NCI-H748 (cell line): ENCODE data around the gene MYBPC2.
A peak's percentile ranks its signal among the peaks of the same experiment; 100 is the strongest.

Experiments used
- DNase-seq: peaks from one replicate; lab custom pipeline; 2025; ENCODE audit not compliant: unreplicated experiment; lab: John Stamatoyannopoulos, UW

Gene MYBPC2

DNA sequence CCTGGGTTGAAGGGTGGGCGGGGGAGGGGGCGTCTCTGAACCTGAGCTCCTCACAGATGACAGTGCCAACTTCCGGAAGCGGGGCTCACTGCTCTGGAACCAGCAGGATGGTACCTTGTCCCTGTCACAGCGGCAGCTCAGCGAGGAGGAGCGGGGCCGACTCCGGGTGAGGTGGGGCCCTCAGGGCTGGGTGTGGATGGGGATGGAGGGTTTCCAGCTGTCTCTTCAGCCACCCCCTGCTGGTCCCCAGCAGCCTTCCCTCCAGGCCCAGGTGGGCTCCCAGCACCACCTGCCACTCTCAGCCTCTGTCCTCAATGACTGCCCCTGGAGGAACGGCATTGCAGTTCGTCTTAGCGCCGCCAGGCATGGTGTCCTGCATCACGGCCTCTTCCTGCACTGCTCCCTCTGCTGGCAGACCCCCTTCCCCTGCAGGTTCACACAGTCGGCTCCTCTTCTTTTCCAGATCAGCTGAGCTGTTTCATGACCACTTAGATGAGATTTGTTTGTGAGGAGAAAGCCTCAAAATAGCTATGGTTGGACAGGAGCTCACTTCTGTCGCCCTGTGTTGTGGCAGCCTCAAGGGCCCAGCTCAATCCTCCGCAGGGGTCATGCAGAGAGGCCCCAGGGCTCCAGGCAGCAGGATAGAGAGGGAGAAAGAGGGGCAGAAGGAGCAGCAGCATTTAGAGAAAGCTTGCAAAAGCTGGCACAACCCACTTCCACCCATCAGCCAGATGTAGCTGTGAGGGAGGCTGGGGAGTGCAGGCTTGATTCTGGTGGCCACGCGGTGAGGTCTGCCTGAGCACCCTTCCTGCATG lies 46.4 kb downstream of the MYBPC2 start:
- DNase-seq: no peak

DNA sequence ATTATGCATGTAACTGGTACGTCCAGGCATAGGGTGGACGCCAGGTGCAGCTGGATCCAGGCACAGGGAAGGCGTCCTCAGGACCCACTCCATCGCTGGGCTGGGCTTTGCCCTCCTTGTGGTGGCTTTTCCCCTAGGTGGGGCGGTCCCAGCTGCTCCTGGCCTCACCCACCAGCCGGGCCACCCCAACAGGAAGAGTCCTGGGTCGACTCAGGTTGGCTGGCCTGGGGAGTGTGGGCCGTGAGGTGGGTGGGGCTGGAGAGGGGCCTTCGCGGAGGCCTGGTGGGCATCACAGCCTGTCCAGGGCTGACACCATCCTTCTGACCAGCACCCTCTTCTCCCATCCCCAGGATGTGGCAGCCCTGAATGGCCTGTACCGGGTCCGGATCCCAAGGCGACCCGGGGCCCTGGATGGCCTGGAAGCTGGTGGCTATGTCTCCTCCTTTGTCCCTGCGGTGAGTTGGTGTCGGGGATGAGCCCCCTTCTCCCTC lies 47.1 kb downstream of the MYBPC2 start:
- DNase-seq: no peak

DNA sequence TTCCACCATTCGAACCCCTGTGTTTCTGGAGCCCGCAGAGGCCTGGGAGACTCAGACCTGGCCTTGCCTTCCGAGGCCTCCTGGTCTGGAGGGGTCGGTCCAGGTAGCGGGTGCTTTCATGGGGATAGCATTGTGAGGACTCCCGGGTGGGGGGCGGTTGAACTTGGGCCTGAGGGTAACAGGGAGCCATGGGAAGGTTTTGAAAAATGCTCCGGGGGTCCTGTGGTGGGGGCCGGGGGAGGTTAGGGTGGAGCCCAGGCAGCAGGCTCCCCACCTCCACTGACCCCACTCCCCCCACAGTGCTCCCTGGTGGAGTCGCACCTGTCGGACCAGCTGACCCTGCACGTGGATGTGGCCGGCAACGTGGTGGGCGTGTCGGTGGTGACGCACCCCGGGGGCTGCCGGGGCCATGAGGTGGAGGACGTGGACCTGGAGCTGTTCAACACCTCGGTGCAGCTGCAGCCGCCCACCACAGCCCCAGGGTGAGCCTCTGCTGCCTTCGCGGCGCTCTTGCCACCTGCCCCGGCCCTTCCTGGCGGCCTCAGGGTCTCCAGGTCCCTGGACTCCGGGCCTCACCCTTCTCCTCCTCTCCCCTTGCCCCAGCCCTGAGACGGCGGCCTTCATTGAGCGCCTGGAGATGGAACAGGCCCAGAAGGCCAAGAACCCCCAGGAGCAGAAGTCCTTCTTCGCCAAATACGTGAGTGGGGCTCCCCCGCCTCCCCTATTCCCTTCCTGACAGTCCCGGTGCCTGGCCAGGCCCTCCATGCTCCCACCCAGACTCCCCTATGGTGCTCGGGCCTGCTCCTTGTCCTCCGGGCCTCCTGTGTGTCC lies 47.8 kb downstream of the MYBPC2 start:
- no peak for DNase-seq

DNA sequence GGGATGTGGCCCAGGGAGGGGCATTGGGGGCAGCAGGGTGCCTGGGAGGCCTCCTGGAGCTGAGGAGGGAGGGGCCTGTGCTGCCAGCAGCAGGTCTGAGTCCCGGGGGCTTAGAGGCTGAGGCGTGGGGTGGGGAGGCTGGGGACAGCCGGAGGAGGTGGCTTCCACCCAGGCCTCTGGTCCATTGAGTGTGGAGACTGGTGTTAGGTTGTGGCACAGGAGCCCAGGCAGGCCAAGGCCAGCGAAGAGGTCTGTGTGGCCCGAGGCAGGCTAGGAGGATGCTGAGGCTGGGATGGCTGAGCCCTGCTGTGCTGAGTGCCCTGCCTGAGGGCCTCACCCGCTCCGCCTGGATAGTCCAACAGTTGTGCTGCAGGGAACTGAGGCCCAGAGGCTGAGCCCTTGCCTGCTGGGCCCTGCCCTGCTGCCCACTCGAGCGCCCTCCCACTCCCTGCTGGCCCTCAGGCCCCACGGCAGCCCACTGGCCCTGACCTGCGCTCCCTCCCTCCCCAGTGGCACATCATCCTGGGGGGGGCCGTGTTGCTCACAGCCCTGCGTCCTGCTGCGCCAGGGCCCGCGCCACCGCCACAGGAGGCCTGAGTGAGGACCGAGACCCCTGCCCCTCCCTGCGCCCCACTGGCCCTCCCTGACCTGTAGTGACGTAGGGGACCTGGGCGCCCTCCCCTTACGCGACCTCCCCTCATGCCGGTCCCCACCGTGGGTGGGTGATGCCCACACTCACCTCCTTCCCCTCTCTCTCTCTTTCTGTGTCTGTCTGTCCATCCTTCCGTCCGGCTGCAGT lies 48.9 kb downstream of the MYBPC2 start:
- DNase-seq: no peak

DNA sequence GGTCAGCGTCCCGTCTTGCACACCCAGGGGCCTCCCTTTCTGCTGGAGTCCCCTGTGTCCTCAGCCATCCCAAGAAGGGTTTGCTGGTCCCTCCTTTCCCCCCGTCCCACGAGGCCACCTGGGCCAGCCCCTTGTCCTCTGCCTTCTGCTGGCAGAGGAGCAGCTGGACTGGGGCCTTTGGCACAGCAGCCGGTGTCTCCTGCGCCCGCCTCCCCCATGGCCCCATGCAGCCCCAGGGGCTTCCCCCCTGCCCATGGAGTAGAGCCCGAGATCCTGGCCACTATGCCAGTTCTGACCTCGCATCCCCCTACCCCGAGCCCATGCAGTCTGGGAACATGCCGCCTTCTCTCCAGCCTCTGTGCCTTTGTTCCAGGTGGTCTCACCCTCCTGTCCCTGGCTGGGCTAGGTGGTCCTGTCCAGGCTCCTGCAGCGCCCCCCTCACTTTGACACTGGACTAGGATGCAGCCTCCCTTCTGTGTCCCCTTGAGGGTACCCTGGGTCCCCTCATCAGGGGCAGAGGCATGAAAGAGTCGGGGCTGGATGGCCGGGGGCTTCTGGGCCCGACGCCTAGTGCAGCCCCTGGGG lies 49.7 kb downstream of the MYBPC2 start:
- DNase-seq: no peak

DNA sequence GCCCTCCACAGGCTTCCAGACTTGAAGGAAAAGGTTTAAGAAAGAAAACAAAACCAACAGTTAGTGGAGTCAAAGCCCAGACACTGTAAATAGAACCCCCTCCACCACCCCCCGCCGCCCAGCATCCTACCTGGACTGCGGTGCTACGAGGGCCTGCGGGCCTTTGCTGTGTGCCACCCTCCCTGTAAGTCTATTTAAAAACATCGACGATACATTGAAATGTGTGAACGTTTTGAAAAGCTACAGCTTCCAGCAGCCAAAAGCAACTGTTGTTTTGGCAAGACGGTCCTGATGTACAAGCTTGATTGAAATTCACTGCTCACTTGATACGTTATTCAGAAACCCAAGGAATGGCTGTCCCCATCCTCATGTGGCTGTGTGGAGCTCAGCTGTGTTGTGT lies 50.2 kb downstream of the MYBPC2 start:
- DNase-seq: no peak

DNA sequence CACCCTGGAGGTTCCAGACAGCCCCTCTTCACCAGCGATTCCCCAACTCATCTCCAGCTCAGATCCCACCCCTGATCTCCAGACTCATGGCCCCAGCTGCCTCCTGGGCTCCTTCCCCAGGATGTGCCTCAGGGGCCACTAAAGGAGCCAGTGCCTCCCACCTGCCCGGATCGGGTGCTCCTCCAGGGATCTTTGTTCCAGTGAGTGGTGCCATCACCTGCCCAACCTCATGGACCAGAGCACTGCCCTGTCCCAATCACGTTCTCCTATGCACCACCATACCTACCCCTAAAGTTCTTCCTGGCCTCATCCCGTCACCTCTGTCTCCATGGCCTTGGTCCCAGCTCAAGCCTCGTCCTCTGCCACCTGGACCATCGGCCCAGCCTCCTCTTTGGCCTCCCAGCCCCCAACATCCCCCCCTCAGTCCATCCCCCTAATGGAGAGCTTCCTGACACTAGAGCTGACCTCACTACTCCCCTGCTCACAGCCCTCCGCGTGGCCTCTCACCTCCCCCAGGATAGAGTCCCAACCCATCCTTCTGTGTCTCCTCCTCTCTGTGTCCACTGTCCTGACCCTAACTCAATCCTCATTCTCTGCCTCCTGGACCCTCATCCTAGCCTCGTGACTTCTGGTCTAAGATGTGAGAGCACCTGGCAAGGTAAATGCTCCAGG lies 52.7 kb downstream of the MYBPC2 start:
- no peak for DNase-seq

DNA sequence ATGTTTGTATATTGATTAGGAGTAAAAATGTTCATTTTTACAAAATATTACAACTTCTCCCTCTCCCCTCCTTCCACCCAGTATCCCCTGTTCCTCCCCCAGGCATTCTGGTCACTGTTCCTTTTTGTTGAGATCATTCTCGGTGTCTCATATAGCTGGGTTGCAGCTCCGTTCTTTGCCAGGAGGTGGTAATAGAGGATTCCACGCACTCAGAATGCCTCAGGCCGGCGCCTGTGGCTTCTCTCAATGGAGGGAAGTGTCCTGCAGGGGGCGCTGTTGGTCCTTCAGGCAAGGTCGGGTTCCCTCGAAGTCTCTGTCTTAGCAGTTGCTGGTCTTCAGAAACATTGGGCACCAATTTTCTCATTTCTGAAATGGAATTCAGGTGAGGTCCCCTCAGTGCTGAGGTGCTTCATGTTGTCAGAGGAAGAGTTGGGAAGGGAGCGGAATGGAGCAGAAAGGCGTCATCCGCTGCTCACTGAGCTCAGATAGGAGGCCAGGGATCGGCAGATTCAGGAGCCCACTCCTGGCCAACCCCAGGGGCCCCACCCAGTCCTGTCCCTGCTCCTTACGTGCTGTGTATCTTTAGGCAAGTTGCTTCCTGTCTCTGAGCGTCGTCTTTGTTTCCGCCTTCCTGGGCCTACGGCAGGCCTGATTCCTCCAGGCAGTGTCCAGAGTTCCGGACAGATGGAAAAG lies 54.3 kb downstream of the MYBPC2 start:
- peak; percentile 54 for DNase-seq

DNA sequence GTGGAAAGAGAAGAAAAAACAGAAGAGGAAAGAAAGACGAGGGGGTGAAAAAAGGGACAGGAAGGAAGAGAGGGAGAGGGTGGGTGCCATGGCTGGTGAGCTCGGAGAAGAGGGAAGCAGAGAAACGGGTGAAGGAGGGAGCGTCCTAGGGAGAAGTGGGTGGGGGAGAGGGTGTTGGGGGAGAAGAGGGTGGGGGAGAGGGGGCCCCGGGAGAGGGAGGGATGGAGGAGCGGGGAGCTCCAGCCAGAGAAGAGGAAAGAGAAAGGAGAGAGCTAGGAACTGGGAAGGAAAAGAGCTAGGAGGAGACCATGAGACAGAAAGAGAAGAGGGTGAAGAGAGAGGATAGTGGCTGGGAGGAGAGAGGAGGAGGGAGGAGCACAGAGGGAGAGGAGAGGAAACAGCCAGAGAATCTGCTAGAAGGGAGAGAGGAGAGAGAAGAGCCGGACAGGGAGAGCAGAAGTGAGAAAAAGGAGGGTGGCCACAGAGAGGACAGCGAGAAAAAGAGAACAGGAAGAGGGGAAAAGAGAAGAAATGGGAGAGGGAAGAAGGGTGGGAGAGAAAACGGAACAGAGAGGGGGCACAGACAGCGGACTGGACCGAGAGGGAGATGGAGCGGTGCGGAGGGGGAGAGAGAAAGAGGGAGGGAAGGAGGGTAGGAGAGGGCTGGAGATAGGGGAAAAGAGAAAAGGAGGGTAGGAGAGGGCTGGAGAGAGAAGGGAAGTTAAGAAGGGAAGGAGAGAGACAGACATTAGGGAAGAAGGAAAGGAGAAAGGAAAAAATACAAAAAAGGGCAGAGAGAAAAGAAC lies 55.9 kb downstream of the MYBPC2 start:
- DNase-seq: no peak

DNA sequence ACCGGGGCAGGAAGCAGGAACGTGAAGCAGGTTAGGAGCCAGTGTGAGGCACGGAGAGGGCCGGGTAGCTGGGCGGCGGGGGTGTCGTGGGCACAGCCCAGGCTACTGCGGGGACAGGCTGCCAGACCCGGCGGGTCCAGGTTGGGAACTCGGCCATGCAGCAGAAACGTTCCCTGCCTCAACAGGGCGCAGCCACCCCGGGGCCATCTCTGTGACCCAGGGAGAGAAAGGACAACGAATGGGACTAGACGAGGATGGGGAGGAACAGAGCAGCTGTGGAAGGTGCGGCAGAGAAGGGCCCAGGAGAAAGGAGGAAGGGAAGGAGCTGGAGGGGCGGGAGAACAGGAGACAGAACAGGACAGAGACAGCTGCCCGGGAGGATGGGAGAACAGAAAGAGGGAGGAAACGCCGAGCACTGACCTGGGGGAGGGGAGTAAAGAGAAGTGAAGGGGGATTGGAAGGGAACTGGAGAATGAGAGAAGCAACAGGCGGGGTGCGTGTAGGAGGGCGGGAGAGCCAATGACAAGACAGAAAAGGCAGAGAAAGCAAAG lies 56.8 kb downstream of the MYBPC2 start:
- no peak for DNase-seq

DNA sequence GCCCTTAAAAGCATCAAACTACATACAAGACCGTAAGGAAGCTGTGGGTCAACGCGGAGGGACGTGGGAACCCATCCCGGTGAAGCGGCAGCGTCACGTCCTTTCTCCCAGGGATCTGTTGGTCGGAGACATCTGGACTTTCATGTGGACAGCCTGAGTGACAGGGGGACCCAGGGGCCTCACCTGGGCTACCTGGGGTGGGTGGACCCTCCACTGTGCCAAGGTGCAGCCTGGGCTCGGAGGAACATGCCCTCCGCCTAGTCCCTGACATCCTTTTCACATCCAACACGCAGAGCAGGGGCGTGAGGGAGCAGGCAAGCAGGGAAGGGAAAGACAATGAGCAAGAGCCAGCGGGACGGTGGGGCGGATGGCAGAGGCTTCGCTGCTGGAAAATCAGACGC lies 57.7 kb downstream of the MYBPC2 start:
- DNase-seq: no peak

DNA sequence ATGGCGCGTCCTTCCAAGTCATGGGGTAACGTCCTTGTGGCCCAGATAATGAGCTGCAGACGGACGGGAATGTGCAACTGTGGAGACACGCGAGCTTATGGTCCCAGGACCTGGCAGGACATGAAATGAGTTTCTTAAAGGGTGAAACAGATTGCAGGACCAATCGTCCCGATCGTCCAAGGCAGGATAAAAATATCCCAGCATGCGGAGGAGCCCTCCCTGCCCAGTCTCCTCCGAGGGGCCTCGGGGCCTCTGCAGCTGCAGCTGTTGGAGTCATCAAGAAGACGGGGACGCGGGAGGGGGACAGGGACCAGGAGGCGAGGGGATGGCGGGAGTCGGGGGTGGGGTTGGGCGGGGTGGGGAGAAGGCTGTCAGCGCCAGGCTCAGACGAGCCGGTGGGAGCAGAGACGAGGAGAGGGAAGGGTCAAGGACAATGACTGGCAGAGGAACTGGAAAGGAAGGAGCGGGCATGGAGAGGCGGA lies 58.3 kb downstream of the MYBPC2 start:
- no peak for DNase-seq

DNA sequence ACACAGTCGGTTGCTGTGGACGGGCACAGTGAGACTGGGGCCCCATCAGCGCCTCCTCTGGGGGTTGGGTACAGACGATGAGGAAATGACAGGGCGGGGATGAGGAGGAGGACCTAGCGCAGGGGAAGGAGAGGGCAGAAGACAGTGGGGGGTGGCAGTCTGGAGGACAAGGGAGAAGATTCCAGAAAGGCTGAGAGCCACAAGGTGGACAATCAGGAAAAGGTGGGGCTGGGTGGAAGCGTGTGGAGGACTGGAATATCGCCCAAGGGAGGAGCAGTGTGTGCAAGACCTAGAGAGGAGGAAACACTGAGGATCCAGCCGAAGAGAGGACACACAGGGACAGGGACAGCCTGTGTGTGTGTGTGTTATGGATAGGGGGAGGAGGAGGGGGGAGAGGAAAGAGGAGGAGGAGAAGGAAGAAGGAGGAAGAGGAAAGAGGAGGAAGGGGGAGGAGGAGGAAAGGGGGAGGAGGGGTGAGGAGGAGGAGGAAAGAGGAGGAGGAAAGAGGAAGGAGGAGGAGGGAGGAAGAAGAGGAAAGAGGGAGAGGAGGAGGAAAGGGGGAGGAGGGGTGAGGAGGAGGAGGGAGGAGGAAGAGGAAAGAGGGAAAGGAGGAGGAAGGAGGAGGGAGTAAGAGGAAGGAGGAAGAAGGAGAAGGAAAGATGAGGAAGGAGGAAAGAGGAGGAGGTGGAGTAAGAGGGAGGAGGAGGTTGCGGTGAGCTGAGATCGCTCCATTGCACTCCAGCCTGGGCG lies 59.8 kb downstream of the MYBPC2 start:
- DNase-seq: no peak

DNA sequence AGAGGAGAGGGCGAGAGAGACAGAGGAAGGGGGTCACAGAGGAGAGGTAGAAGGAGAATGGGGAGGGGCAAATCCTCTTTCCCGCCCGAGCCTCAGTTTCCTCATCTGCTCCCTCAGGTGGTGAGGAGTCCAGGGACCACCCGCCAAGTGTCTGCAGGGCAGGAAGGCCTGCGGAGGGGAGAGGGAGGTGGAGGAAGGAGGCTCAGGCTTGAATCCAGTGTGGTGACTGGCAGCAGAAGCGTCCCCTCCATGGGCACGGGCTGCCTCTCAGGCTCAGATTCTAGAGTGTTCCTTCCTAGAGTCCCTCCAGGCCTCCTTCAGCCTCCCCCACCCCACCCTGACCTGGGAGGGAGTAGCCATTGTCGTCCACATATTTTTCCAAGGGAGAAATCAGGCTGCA lies 60.5 kb downstream of the MYBPC2 start:
- no peak for DNase-seq

DNA sequence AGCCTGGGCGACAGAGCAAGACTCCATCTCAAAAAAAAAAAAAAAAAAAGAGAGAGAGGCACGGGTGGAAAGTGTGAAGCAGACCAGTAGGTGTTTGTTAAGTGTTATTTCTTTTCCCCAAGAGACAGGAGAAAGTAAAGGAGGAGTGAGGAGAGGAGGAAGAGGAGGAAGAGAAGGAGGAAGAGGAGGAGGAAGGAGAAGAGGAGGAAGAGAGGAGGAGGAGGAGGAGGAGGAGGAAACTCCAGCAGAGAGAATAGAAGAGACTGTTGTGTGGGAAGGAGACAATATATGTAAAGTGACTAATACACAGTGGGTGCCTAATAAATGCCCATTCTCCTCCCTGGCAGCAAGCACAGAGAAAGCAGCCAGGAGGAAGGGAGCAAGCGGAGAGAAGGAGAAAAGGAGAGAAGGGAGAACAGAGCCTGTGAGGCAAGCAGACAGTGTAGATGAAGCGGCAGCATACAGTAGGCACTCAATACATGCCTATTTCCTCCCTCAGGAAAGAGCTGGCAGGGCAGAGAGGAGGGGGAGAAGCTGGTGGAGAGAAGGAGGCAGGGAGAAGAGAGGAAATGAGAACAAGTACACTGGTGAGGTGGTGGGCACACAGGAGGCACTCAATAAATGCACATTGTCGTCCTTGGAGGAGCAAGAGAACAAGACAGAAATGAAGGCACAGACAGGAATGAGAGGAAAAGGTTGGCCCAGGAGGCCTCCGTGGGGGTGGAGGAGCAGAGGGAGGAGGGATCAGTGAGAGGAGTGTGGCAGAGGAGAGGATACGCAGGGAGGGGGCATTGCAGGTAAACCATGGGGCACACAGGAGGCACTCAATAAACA lies 61.7 kb downstream of the MYBPC2 start:
- DNase-seq: no peak

DNA sequence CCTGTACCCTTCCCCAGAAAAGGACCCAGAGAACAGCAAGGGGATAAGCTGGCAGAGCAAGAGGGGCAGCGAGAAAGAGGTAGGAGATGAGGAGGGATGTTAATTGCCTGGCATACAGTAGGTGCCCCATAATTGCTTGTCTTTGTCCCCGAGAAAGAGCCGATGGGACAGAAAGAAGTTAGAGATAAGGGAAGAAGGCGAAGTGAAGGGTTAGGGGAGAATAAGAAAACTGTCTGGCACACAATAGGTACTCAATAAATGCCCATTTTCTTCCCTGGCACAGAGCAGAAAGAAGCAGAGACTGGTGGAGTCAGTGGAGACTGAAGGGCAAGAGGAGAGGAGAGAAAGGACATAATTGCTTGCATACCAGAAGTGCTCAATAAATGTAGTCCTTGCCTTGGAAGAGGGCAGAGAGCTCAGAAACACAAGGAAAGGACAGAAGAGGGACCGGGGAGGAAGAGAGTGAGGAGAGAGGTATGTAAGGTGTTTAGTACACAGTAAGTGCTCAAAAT lies 62.4 kb downstream of the MYBPC2 start:
- DNase-seq: no peak
